ENCODE results near the gene NDUFB10. TPM values are rescaled to one million over a fixed set of nuclear protein-coding genes. Genes with fewer than 3 reads are reported as not detected.
"Not testable (repeated sequence)": the region's sequence is repeated elsewhere in the genome, so short reads cannot be mapped to it uniquely, and the experiment has no call there.

The NDUFB10 gene
- polyA plus RNA-seq, 1 donor = 145 TPM

DNA sequence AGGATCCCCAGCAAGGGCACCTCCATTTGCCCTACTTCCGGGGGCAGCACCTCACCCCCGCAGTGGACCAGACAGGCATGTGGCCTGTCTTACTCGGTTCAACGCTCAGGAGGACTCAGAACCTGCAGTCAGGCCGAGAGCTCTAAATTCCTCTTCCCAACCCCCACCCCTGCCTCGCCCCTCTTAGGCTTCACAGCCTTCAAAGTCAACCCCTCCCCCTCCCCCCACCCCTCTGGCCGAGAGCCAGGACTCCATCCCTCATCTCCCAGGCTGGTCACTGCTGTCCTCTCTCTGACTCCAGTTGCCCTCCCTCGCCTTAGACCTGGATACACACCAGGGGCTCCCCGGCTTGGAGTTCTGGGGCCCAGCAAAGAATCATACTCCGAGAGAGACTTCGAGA lies 33.1 kb upstream of the NDUFB10 start:
- no peak for DNase-seq

DNA sequence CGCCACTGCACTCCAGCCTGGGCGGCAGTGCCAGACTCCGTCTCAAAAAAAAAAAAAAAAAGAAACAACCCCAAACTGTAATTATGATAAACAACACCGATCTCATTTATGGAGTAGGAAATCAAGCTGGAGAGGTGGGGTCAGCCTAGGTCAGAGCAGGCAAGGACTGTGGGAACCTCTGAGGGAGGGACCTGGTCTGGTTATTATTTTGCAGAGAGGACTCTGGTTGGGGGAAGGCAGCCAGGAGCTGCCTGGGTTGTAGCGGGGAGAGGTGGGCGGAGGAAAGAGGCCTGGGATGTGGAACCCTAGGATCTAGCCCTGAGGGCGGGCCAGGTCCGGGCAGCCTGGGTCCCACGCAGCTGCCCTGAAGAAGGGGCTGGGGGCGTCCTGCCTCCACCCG lies 30.2 kb upstream of the NDUFB10 start:
- no peak for DNase-seq

DNA sequence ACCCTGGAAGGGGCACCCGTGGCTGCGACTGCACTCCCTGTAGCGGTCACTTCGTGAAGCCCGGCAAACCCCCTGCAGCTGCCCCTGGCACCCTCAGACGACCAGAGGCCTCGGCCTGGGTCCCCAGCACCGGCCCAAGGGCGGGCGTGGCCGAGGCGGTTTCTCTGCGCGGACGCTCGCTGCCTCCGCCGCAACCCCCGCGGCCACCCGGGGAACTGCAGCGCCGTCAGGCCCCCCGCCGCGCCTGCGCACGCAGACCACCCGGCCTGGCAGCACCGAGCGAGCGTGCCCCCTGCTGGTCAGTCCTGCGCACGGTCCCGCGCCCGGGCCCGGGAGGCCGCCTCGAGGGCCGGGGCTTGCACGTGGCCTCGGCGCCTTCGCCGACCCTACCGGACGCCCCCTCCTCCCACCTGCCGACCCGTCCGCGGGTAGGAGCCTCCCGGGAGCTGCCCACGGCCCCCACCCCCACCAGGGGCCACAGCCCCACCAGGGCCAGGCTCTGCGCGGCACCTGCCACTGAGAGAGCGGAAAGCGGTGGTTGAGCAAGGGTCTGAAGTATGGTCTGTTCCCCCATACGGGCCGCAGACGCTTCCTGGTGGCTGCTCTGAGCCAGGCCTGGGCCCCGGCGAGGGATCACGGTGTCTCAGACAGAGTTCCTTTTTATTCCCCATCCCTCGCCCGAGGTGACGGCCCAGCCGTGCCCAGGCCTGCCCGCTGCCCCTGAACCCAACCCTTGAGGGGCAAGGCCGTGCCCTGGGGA lies 29.6 kb upstream of the NDUFB10 start:
- peak; percentile 90 for DNase-seq

DNA sequence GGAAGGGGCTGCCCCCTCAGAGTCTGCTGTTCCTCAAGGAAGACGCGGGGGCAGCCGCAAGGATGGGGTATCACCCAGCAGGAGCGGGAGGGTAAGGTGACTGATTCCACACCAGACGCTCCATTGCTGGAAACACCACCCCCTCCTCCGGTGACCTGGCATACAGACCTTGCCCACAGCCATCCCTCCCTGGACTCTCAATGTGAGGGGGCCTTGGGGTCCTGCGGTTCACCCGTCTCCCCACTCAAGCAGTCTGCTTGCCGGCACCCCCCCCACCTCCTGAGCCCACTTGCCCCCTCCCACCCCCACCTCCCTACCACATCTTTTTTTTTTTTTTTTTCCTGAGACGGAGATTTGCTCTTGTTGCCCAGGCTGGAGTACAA lies 29.0 kb upstream of the NDUFB10 start:
- DNase-seq = no peak

DNA sequence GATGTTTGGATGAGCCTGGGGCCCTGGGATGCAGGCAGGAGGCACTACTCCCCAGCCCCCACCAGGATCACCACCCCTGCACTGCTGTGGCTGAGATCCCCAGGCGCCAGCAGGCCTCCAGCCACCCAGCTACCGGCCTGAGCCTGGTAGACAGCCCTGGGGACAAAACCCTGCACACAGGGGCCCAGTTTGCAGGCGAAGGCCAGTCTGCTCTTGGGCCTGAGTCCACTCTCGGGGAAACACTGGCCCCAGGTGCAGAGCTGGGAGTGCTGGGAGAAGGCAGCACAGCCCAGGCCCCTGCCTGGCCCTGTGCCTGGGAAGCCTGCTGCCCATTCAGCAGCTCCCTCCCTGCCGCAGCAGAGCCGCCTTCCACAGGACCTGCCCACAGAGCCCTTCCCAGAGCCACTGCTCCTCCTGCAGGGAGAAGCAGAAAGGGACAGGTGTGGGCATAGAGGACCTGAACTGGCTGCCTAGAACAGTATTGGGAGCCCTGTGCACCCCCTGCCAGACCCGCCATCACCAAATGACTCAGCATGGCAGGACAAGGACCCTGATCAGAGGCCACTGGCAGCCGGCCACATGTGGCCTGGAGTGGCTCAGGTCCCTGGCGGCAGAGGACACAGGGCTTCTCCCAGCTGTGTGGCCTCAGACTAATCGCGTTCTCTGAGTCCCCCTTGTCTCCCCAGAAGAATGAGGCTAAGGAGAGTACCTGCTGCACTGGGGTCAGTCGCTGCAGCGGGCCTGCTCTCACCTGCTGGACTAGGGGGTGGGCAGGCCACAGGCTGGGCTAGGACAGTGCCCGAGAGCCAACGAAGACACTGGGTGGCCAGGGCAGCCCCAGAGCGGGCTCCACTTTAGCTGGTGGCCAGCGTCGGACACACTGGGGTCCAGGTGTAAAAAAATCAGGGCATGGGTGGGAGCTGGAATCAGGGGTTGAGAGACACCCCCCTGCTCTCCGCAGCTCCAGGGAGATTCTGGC lies 27.0 kb upstream of the NDUFB10 start:
- DNase-seq = no peak

DNA sequence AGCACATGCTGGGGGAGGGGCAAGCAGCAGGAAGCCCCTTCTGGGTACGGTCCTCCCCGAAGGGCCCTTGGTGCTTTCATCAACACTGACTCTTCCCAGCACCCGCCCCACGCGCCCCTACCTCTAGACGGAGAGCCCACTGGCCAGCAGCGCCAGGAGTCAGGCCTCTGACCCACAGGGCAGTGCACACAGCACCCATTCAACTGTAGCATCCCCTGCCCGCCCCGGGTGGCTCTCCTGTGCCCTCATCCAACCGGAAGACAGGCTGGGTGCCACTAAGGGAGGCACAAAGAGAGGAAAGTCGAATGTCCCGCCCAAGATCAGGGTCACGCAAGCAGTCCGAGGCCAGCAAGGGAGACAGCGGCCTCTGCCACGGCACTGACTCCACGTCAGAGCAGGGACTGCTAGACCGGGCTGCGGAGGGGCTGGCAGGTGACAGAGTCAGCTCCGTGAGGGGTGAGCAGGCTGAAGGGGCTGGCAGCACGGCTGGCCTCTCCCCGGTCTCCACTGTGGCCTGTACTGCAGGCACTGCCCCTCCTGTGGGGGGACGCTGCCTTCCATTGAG lies 26.2 kb upstream of the NDUFB10 start:
- no peak for DNase-seq

- DNase-seq = no peak
Measured at GRCh38 chr16:1936945-1937479, 22.3 kb upstream of the NDUFB10 start.

- DNase-seq = no peak
Measured at GRCh38 chr16:1938316-1938715, 21.0 kb upstream of the NDUFB10 start.

GRCh38 chr16:1938910-1939309 lies 20.4 kb upstream of the NDUFB10 start:
- no peak for DNase-seq

DNA sequence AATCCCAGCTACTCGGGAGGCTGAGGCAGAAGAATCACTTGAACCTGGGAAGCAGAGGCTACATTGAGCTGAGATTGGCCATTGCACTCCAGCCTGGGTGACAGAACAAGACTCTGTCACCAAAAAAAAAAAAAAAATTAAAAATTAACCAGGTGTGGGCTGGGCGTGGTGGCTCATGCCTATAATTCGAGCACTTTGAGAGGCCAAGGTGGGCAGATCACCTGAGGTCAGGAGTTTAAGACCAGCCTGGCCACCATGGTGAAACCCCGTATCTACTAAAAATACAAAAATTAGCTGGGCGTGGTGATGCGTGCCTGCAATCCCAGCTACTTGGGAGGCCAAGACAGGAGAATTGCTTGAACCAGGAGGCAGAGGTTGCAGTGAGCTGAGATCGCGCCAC lies 19.5 kb upstream of the NDUFB10 start:
- DNase-seq = not testable (repeated sequence)

DNA sequence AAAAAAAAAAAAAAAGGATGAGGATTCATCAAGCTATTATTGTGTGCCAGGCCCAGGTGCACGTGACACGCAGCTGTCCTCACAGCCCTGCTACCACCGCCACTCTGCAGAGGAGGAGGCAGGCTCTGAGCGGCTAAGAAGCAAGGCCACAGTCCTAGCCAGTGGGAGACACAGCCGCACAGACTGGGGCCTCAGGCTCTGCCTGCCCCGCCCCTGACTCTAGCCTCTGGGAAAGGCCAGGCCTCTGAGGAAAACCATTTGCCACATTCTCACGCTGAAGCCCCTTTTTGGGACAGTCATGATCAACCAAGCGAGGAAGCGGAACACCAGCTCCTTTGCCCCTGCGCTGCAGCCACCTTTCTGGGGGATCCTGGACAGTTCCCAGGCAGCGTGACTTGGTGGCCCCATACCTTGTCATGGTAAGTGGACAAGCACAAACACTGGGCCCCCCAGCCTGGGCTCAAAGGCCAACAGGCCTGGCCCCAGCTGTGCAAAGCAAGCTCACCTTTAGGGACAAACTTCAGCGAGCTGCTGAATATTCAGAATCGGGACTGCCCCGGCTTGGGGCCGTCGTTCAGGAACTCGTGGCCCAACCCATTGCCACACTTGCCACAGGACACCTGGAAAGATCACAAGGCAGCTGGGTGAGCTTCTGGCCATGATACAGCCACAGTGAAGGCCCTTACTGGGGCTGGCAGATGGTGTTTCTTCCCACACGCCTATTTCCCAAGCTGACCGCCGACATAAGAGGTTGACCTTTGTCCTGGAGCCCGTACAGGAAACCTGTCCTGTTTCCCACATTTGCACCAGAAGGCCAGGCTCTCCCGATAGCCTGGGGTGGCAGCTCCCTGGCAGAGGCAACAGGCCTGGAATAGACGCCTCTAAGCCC lies 18.8 kb upstream of the NDUFB10 start:
- DNase-seq = no peak

DNA sequence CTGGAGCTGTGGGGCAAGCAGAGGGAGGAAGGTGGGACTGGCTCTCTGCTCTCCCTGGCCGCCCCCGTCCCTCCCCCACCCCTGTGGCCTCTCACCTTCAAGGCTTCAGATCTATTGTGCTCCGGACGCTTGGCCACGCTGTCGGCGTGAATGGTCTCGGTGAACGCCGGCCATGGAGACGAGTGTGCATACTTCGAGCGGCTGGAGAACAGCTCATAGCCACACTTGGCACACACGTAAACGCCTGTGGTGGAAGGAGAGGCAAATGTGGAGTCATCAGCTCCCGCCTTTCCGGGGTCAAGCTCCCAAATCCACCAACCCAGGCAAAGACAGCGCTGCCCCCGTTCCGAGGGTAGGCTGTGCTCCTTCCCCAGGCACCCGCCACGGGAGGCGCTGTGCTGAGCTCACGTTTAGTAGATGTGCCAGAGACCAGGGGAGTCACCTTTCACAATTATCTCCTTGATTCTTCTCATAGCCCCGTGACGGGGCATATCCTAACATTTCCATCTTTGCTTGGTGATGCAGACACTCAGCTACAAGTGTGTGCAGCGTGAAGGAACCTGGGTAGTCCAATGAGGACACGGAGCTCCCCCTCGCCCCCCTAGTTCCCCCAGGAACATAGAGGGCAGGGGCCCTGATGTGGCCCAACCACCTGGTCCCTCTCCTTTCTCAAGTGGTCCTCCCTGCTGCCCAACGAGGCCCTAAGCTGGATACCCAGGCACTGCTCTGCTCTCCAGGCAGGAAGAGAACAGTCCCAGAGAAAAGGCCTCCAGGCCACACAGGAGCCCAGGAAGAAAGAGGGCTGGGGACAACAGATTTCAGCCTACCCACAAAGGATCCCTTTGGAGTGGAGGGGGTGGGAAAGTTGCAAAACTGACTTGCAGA lies 17.9 kb upstream of the NDUFB10 start:
- no peak for DNase-seq

- DNase-seq = no peak
Measured at GRCh38 chr16:1942047-1942809, 17.1 kb upstream of the NDUFB10 start.

- peak; percentile 98 for DNase-seq
Measured at GRCh38 chr16:1942810-1943726, 16.3 kb upstream of the NDUFB10 start, which contains the start of gene MSRB1. Gene MSRB1 (minus strand): TSS chr16:1943199. CDS start chr16:1943156, 43 bp downstream.

GRCh38 chr16:1944612-1945199 lies 14.6 kb upstream of the NDUFB10 start:
- DNase-seq = no peak

GRCh38 chr16:1945559-1946391 lies 13.6 kb upstream of the NDUFB10 start:
- DNase-seq = no peak
